HUES64 (cell line): ENCODE results near the gene LRRC75B.
"Not testable (repeated sequence)": the region's sequence is repeated elsewhere in the genome, so short reads cannot be mapped to it uniquely, and the experiment has no call there.

Experiments
- H3K27ac ChIP-seq: 2 replicates; pipeline ENCODE4 v1.7.0; 2013; ENCODE audit warnings: low read depth, low read length, inconsistent platforms
- H3K27me3 ChIP-seq: 2 replicates; pipeline ENCODE4 v1.6.1; 2013; ENCODE audit warnings: mild to moderate bottlenecking, low read length; ENCODE audit not compliant: insufficient read depth
- H3K36me3 ChIP-seq: 2 replicates; pipeline ENCODE4 v1.6.1; 2013; ENCODE audit warnings: mild to moderate bottlenecking, low read length; ENCODE audit not compliant: insufficient read depth
- H3K4me1 ChIP-seq: 2 replicates; pipeline ENCODE4 v1.6.1; 2013; ENCODE audit warnings: mild to moderate bottlenecking, low read length, moderate library complexity; ENCODE audit not compliant: insufficient read depth
- H3K4me3 ChIP-seq: 2 replicates; pipeline ENCODE4 v1.5.1; 2013; ENCODE audit warnings: mild to moderate bottlenecking, low read length, moderate library complexity
- H3K9ac ChIP-seq: 2 replicates; pipeline ENCODE4 v1.6.1; 2013; ENCODE audit warnings: mild to moderate bottlenecking, low read depth, low read length
- H3K9me3 ChIP-seq: 2 replicates; pipeline ENCODE4 v1.6.1; 2013; ENCODE audit warnings: low read depth, low read length; ENCODE audit not compliant: insufficient read depth
- WGBS: fragments of 150-250, 120-280 bp; methylation state at CpG from one replicate; pipeline ENCODE4 v1.1.7; 2013; ENCODE audit warnings: missing lambda C conversion rate; 5-methylcytosine and 5-hydroxymethylcytosine counted together

LRRC75B gene

GRCh38 chr22:24622596-24622995, 29.7 kb upstream of the LRRC75B start:
- H3K4me1 ChIP-seq, H3K27ac ChIP-seq, H3K9me3 ChIP-seq, H3K9ac ChIP-seq, H3K4me3 ChIP-seq, H3K36me3 ChIP-seq, H3K27me3 ChIP-seq: not testable (repeated sequence)
- whole genome bisulfite sequencing = 93% methylated on average over 2 of the region's 2 CpGs

GRCh38 chr22:24621244-24621643, 28.4 kb upstream of the LRRC75B start:
- H3K27me3 ChIP-seq, H3K9me3 ChIP-seq, H3K27ac ChIP-seq, H3K4me1 ChIP-seq, H3K4me3 ChIP-seq, H3K36me3 ChIP-seq, H3K9ac ChIP-seq: not testable (repeated sequence)
- WGBS = 75% methylated on average over 4 of the region's 5 CpGs

- H3K36me3 ChIP-seq, H3K4me1 ChIP-seq: not testable (repeated sequence)
- 76% methylated on average over 12 of the region's 15 CpGs for WGBS
Observed at GRCh38 chr22:24614794-24615193, 21.9 kb upstream of the LRRC75B start.

GRCh38 chr22:24609888-24610287, 17.0 kb upstream of the LRRC75B start:
- H3K27ac ChIP-seq, H3K9ac ChIP-seq, H3K36me3 ChIP-seq, H3K4me3 ChIP-seq, H3K4me1 ChIP-seq, H3K27me3 ChIP-seq, H3K9me3 ChIP-seq: not testable (repeated sequence)
- 89% methylated on average over 3 of the region's 3 CpGs for WGBS

More at GRCh38 chr22:24614794-24615193, 21.9 kb upstream of the LRRC75B start:
- H3K9me3 ChIP-seq, H3K9ac ChIP-seq, H3K4me3 ChIP-seq, H3K27me3 ChIP-seq, H3K27ac ChIP-seq: not testable (repeated sequence)

- not testable (repeated sequence) for H3K9me3 ChIP-seq, H3K4me1 ChIP-seq, H3K27ac ChIP-seq, H3K4me3 ChIP-seq, H3K9ac ChIP-seq, H3K36me3 ChIP-seq, H3K27me3 ChIP-seq
- 89% methylated on average over 6 of the region's 6 CpGs for WGBS
Observed at GRCh38 chr22:24608327-24608726, 15.5 kb upstream of the LRRC75B start.

GRCh38 chr22:24607429-24607983, 14.6 kb upstream of the LRRC75B start:
- not testable (repeated sequence) for H3K27me3 ChIP-seq, H3K4me3 ChIP-seq, H3K36me3 ChIP-seq, H3K27ac ChIP-seq, H3K9ac ChIP-seq, H3K9me3 ChIP-seq, H3K4me1 ChIP-seq
- WGBS = 81% methylated on average over 18 of the region's 18 CpGs

- H3K27me3 ChIP-seq, H3K9ac ChIP-seq, H3K36me3 ChIP-seq, H3K27ac ChIP-seq, H3K9me3 ChIP-seq, H3K4me3 ChIP-seq, H3K4me1 ChIP-seq: not testable (repeated sequence)
- WGBS = 74% methylated on average over 2 of the region's 2 CpGs
Observed at GRCh38 chr22:24606340-24606739, 13.5 kb upstream of the LRRC75B start.

- not testable (repeated sequence) for H3K4me3 ChIP-seq, H3K36me3 ChIP-seq, H3K27me3 ChIP-seq, H3K9ac ChIP-seq, H3K27ac ChIP-seq, H3K9me3 ChIP-seq
- 33% methylated on average over 14 of the region's 18 CpGs for WGBS
- peaks cover 13% of the 10 kb centered on the region; the same call in 1 of the 2 replicates for H3K4me1 ChIP-seq
Observed at GRCh38 chr22:24603770-24604629, 11.1 kb upstream of the LRRC75B start.

GRCh38 chr22:24602847-24603769, 10.2 kb upstream of the LRRC75B start, which contains the start of gene GGT1:
Gene GGT1, plus strand, starts transcription at chr22:24603193. Its CDS starts 7,889 bp downstream, at chr22:24611082.
- peaks cover 13% of the 10 kb centered on the region; the same call in 1 of the 2 replicates for H3K4me1 ChIP-seq
- H3K9me3 ChIP-seq, H3K36me3 ChIP-seq, H3K27ac ChIP-seq, H3K27me3 ChIP-seq, H3K9ac ChIP-seq: not testable (repeated sequence)
- WGBS = 42% methylated on average over 19 of the region's 22 CpGs
- H3K4me3 ChIP-seq = peak within 1 kb of the TSS; percentile 29; the same call in 1 of the 2 replicates

- H3K9ac ChIP-seq, H3K27ac ChIP-seq, H3K27me3 ChIP-seq, H3K36me3 ChIP-seq, H3K4me3 ChIP-seq, H3K9me3 ChIP-seq: not testable (repeated sequence)
- 88% methylated on average over 11 of the region's 11 CpGs for WGBS
- peaks cover 13% of the 10 kb centered on the region; the same call in 1 of the 2 replicates for H3K4me1 ChIP-seq
Observed at GRCh38 chr22:24602105-24602749, 9.4 kb upstream of the LRRC75B start.
